ENCODE measurements around the gene COL4A3.

Gene COL4A3

GRCh38 chr2:227146456-227146855, 18.0 kb upstream of the COL4A3 start:
- no peak for TF ChIP-seq ZFX (IDR thresholded peaks at IDR 0.05)
- no peak for TF ChIP-seq CTCF (conservative IDR thresholded peaks at IDR 0.05)

GRCh38 chr2:227147023-227147422, 17.4 kb upstream of the COL4A3 start:
- H3K27ac ChIP-seq: no peak overlapping the region
- no peak for TF ChIP-seq ZFX (IDR thresholded peaks at IDR 0.05)

More at GRCh38 chr2:227146456-227146855, 18.0 kb upstream of the COL4A3 start:
- no peak overlapping the region for H3K27ac ChIP-seq

- no peak for TF ChIP-seq CTCF (conservative IDR thresholded peaks at IDR 0.05)
- TF ChIP-seq ZFX (IDR thresholded peaks at IDR 0.05): no peak
Observed at GRCh38 chr2:227148106-227148505, 16.3 kb upstream of the COL4A3 start.

GRCh38 chr2:227150222-227150936, 14.0 kb upstream of the COL4A3 start:
- no peak overlapping the region for H3K27ac ChIP-seq

More at GRCh38 chr2:227148106-227148505, 16.3 kb upstream of the COL4A3 start:
- H3K27ac ChIP-seq: no peak overlapping the region

GRCh38 chr2:227152093-227152766, 12.2 kb upstream of the COL4A3 start:
- no peak for TF ChIP-seq ZFX (IDR thresholded peaks at IDR 0.05)
- no peak overlapping the region for H3K27ac ChIP-seq

More at GRCh38 chr2:227150222-227150936, 14.0 kb upstream of the COL4A3 start:
- no peak for TF ChIP-seq CTCF (conservative IDR thresholded peaks at IDR 0.05)
- TF ChIP-seq ZFX (IDR thresholded peaks at IDR 0.05): no peak

GRCh38 chr2:227153307-227153706, 11.1 kb upstream of the COL4A3 start:
- no peak for TF ChIP-seq CTCF (conservative IDR thresholded peaks at IDR 0.05)
- TF ChIP-seq ZFX (IDR thresholded peaks at IDR 0.05): no peak
- H3K27ac ChIP-seq: no peak overlapping the region

- H3K27ac ChIP-seq: no peak overlapping the region
- TF ChIP-seq CTCF (conservative IDR thresholded peaks at IDR 0.05) (no peak), ZFX (IDR thresholded peaks at IDR 0.05) (no peak)
Observed at GRCh38 chr2:227153758-227154486, 10.5 kb upstream of the COL4A3 start.

Data from C4-2B (cell line).